Activated CD8-positive, alpha-beta memory T cell treated with anti-CD3 and anti-CD28 coated beads, Interleukin-2, amount 50 U/mL, for 48 hours (primary cell): ENCODE results near the gene SMAD3.

Source experiments
- DNase-seq: peaks from one replicate; pipeline ENCODE4 v3.0.0-alpha.2; 2020

Gene SMAD3

DNA sequence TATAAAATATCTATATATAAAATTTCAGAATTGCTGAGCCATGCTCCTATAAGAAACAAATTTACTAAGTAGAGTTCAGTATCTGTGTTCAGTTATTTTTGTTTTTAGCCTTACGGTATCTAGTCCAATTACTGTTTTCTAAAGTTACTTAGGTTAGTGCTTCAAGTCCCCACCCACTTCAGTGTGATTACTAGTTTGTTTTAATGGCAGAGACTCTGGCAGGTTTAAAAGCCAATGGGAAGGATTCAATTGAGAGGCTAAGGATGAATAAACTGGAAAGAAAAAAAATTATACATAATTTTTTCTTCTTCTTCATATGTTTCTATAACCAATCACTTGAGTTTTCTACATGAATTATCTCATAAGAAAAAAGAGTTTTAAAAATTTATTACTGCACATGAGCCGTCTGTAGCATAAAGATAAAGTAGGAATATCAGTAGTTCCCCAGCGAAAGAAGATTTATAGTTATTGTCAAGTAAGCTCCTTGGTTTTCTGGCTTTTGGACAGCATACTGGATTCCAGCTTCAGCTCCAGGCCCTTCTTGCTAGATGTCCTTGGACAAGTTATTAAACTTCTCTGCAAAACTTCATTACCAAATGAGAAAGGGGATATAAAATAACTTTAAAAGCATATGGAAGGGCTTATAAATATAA is 142.3 kb downstream of the SMAD3 start:
- DNase-seq: no peak

DNA sequence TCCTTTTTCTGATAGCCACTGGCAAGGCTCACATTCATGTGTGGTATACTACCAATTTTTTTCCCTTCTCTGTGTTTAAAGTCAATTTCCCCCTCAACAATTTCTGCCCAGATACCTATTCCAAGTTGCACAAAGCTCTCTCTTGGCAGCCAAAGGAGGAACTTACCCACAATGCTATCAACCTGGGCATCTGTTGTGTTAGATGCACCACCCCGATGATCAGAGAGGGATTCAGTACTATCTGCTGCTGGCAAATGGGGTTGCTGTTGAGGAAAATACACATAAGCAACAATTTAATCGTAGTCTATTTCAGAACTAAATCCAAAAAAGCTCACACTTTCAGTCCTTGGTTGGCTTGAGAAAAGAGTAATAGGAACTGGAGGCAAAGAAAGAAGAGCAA is 143.0 kb downstream of the SMAD3 start:
- no peak for DNase-seq

DNA sequence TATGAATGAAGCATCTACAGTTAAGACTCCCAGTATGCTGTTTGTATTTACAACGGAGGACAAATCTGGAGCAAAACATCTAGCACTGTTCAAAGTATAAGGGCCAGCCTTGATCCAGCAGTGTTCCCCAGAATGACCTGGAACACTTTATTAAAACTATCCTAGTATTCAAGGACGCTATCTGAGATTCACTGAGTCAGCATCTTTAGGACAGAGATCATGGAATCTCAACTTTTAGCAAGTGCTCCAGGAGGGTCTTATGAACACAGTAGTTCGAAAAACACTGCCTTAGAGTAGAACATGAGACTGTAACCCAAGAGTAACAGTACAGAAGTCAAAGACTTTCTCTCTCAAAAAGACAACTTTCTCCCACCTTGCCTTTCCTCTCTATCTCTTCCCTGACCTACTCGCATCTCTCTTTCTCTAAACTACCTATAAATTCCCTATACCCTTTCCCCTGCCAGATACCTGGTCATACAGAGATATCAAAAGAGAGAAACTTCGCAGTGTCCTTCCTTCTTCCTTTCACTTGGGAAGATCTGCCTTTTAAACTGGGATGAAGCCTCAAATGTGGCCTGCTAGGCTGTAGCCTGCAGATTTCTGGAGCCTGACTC is 145.3 kb downstream of the SMAD3 start:
- no peak for DNase-seq

DNA sequence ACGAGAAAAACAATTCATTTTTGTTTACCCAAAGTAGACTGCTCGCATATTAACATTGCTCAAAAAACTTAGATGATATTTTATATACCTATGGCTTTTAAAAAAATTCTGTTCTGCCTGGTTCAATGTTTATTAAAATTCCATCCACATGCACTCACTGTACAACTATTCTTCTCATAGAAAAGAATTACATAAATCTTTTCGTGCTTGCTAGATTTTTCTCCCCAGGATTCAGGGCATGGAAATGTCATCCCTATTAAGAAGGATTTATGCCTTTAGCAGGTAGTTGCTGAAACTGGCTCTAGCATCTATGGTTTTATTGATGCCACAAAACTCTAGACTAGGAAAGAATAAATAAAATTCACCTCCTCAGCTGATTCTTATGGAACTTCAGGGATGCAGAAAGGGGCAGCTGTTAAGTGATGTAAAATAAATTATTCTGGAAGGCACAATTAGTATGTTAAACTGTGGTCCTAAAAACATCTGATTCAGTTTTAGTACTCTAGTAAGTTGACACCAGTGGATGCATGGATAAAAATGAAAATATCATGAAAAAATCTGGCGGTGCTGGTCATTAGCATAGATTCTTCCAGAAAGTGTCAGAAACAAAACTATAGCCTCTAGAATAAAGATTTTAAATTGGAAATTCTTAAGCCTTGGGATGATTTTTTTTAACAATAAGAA is 147.4 kb downstream of the SMAD3 start:
- DNase-seq: no peak

DNA sequence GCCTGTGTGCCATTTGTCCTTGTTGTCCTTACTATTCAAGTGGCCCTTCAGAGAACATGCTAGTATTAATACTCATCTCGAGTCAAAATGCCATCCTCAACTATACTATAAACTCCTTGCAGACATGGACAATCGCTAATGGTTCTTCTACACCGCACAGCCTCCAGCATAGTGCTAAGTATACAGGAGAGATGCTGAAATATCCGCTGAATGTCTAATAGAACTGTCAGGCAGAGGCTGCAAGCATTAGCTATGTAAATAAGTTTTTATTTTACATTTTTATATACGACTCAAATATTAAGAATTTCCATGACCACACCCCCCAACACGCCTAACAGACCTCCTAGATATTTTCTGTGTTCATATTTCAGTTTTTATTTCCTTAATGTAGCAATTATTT is 149.7 kb downstream of the SMAD3 start:
- no peak for DNase-seq

DNA sequence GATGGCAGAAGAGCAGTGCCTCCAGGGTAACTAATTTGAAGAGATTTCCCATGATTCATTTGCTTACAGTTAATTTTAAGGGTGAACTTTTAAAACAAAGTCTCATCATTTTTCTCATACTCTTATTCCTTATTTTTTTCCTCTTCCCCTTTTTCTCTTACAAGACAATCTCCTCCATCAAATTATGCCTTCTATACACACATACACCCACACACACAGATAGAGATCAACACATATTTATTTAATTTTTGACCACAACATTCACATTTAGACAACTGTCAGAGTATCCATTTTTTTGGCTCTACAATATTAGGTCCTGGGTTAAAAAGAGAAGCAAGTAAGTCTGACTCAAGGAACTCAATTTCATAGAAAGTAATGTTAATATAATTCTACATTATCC is 151.5 kb downstream of the SMAD3 start:
- DNase-seq: no peak

DNA sequence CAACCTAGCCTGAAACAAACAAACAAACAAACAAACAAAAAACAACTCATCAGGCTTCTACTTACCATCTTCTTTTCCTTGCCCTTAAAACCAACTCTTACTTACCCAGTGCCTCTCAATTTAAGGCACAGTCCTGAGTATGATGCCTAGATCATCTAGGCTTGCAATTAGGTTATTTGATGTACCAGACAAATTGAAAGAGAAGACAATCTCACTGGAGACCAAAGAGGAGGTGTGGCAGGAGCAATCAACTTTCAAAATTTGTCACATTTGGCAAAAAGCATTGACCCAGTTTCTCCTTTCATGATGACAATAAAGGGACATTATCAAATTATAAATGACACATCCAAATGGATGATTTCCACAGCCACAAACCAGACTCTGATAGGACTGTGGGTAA is 153.0 kb downstream of the SMAD3 start:
- DNase-seq: no peak

DNA sequence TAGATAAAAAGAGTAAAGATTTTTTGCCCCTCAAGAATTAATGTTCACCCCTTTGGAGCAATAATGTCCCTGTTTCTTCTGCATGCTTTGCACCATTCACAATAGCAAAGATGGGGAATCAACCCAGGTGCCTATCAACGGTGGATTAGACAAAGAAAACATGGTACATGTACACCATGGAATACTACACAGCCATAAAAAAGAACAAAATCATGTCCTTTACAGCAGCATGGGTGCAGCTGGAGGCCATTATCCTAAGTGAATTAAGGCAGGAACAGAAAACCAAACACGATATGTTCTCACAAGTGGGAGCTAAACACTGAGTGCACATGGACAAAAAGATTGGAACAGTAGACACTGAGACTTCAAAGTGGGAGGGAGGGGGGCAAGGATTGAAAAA is 153.9 kb downstream of the SMAD3 start:
- no peak for DNase-seq

DNA sequence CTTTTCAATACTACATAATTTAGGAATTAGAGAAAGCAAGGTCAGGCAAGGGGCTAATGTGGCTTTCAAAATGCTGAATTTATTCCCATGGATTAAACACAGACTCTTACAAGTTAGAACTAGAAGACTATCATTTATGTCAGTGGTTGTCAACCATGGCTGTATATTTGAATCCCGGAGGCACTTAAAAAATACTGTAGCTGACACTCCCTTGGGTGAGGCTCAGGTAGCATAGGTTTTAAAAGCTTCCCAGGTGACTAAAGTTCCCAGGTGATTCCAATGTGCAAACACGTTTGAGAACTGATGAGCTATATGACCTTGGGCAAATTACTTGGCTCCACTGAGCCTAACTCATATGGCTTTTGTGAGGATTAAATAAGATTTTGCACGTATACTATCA is 159.5 kb downstream of the SMAD3 start:
- no peak for DNase-seq

DNA sequence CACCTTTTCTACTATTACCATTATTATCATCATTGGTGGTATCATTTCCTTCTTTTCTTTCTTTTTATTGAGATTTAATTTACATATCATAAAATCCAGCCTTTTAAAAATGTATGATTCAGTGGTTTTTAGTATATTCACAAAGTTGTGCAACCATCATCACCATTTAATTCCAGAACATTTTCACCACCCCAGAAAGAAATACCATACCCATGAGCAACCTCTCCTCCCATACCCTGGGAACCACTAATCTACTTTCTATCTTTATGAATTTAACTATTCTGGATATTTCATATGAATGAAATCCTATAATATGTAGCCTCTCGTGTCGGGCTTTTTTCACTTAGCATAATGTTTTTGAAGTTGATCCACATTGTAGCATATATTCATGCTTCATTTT is 159.9 kb downstream of the SMAD3 start:
- no peak for DNase-seq

DNA sequence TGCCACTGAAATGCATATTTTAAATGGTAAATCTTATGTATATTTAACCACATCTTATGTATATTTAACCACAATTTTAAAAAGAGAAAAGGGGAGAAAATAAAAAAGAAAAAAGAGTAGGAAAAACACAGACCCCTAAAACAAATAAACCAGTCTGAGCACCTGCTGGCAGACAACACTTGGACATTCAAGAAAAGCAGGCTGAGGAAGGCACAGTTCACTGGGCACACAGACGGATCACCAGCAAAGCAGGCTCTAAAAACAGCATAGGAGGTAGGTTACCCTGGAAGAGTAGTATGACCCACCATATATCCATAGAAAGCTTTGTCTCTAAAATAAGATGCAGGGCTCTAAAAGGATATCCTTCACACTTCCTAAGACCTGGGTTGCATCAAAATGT is 162.0 kb downstream of the SMAD3 start:
- DNase-seq: no peak

DNA sequence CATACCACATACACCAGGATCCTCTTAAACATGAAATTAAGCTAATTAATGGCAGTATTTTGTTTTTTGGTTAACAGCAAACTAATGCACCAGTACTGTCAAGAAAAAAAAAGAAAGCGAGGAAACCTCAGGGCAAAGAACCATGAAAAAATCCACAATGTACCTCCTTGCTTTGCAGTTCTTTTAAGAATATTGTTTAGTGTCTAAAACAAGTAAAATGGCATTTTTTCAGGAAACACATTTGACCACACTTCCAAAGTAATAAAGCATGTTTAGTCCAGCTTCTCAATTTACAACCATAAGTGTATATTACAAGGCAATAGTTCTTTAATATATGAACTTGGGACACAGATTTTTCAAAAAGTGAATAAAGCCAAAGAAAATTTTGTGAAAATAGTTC is 162.4 kb downstream of the SMAD3 start:
- DNase-seq: no peak

DNA sequence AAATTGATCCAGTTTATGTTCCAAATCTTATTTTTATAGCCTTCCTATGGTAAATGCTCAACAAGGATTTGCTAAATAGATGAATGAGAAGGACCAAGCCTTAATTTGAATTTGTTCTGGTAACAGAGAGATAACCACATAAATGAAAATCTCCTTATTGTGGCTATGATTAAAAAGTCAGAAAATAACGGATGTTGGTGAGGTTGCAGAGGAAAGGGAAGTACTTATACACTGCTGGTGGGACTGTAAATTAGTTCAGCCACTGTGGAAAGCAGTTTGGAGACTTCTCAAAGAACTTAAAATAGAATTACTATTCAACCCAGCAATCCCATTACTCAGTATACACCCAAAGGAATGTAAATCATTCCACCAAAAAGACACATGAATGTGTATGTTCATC is 162.9 kb downstream of the SMAD3 start:
- DNase-seq: no peak

DNA sequence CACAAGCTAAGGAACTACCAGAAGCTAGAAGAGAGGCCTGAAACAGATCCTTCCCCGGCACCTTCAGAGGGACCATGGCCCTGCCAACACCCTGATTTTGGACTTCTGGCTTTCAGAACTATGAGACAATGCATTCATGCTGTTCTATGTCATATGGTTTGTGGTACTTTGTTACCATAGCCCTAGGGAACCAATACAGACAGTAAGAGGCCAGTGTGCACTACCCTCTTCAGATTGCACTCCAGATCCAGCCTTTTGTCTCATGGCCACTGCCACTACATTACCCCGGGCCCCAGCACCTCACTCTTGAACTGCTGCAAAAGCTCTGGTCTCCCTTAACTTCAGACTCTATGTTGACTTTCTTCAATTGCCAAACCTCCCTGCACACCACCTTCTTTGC is 165.1 kb downstream of the SMAD3 start:
- DNase-seq: no peak

DNA sequence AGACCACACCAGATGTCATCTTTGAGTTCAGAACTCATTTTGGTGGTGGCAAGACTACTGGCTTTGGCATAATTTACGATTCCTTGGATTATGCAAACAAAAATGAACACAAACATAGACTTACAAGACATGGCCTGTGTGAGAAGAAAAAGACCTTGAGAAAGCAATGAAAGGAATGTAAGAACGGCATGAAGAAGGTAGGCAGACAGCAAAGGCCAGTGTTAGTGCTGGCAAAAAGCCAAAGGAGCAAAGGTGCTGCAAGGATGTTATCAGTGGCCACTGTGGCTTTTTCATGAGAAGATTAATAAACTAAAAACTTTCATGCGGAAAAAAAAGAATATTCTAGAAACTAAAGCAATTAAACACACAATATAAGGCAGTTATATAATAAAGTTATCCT is 167.2 kb downstream of the SMAD3 start:
- DNase-seq: no peak

DNA sequence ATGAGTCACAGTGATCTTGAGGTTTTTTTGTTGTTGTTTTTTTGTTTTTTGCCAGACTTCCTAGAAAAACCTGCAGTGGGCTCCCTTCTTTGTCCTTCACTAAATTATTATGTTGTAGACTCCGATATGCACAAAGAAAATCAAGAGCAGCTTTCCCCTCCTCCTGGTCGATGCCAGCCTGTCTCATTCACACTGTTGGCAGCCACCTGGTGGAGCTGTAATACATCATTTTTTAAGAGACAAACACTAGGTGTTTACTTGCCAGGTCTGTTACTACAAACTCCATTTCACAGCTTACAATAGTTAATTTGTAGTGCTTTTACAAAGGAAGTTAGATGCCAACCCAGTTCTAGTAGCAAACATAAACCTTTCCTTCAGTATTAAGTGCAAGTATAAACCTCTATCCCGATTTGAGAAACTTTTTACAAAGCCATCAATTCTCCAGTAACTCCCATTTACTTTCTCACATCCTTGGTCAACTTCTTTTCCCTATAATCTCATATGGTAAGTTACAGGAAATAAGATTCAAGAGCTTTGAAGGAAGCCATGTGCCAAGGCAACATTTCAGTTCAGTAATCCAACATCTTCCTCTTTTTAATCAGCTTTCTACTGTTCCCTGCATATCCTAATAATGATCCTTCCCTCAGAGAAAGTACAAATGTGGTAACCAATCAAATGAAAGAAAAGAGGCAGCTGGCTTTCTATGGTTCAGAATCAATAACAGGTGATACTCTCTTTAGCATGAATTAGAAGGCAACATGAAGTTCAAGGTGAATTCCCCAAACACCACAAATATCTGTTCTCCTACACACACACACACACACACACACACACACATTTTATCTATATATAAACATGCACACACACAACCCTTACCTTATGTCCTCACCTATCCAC is 175.1 kb downstream of the SMAD3 start:
- no peak for DNase-seq

DNA sequence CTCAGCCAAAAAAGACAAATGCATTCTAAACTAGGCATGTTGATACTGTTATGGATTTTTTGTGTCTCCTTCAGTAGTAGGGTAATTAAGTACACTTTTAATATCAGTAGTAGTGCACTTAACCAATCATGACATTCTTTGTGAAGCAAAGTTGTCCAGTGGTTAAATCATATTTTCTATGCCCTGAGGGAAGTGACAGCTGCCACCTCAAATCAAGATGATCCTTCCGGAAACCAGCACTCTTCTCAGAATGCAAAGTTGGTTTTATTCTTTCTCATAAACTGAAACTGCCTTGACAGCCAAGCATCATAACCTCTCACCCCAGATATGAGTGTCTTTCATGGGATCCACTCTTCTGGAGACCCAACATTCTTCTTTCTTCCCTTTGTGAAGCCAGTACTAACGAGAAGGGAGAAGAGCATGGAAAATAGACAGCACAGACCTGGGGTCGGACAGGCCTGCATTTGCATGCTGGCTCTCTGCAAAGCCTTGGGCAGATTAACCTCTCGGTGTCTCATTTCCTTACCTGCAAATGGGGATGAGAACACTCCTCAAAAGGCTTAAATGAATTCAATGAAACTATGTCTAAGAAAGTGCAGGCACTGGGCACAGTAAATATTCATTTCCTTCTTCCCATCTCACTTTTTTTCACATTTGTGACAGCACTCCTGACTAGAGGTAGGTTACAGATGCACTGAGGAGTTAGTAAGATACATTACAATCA is 175.9 kb downstream of the SMAD3 start:
- no peak for DNase-seq

DNA sequence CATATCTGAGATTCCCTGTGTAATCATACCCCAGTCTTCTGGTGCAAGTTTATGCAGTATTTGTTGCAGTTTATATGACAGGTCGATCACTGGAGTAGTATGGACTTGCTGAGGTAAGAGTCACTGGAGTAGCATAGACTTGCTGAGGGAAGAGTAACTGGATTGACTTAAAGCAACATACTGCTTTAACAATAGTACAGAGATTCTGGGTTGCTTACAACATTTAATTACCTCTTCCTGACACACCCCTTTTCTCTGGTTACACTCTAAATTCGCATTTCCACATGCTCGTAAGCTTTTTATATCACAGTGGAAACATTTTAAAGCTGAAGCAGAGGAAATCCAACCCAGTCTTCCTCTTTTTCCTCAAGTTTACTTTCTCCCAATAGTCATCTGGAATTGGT is 177.3 kb downstream of the SMAD3 start:
- no peak for DNase-seq
